SK-N-MC (cell line): Measurements from ENCODE around the gene USP33.
A peak's percentile ranks its signal among the peaks of the same experiment; 100 is the strongest.
"Not testable (repeated sequence)": the region's sequence is repeated elsewhere in the genome, so short reads cannot be mapped to it uniquely, and the experiment has no call there.

Experiments
- DNase-seq: peaks from one replicate; pipeline ENCODE4 v3.0.0-alpha.2; 2011; ENCODE audit warnings: low read depth, low spot score
- H3K27ac ChIP-seq: fragments of 200-600 bp; sonication (generic); 2 replicates; pipeline ENCODE4 v1.5.1; 2016; ENCODE audit warnings: mixed run types
- H3K36me3 ChIP-seq: fragments of 200-600 bp; sonication (generic); 2 replicates; pipeline ENCODE4 v1.6.1; 2017; ENCODE audit warnings: antibody characterized with exemption, low read length, mixed read lengths; ENCODE audit not compliant: insufficient read depth
- H3K4me3 ChIP-seq: fragments of 200-600 bp; sonication (generic); 2 replicates; pipeline ENCODE4 v1.5.1; 2016
- H3K9ac ChIP-seq: fragments of 200-600 bp; sonication (generic); 2 replicates; pipeline ENCODE4 v1.8.0; 2017; ENCODE audit warnings: mixed run types, mixed read lengths; ENCODE audit not compliant: insufficient read length
- H3K9me3 ChIP-seq: fragments of 200-600 bp; sonication (generic); 2 replicates; pipeline ENCODE4 v1.6.1; 2017; ENCODE audit warnings: low read depth, mild to moderate bottlenecking, antibody characterized with exemption, low read length, moderate library complexity, mixed read lengths
- EZH2 ChIP-seq: fragments of 200-600 bp; sonication (generic); IDR thresholded peaks from one replicate; pipeline ENCODE4 v1.6.1; 2017; ENCODE audit warnings: antibody characterized with exemption
- FOXP2 ChIP-seq: optimal IDR thresholded peaks from 2 replicates; pipeline ENCODE3; 2011; ENCODE audit warnings: mild to moderate bottlenecking, moderate library complexity; ENCODE audit not compliant: insufficient read depth; ENCODE audit errors: extremely low read length, control extremely low read depth
- POLR2AphosphoS5 ChIP-seq: IDR thresholded peaks from 2 replicates; pipeline ENCODE4 v1.6.1; 2012; ENCODE audit warnings: mild to moderate bottlenecking, low read depth, low read length, borderline replicate concordance

USP33 gene

DNA sequence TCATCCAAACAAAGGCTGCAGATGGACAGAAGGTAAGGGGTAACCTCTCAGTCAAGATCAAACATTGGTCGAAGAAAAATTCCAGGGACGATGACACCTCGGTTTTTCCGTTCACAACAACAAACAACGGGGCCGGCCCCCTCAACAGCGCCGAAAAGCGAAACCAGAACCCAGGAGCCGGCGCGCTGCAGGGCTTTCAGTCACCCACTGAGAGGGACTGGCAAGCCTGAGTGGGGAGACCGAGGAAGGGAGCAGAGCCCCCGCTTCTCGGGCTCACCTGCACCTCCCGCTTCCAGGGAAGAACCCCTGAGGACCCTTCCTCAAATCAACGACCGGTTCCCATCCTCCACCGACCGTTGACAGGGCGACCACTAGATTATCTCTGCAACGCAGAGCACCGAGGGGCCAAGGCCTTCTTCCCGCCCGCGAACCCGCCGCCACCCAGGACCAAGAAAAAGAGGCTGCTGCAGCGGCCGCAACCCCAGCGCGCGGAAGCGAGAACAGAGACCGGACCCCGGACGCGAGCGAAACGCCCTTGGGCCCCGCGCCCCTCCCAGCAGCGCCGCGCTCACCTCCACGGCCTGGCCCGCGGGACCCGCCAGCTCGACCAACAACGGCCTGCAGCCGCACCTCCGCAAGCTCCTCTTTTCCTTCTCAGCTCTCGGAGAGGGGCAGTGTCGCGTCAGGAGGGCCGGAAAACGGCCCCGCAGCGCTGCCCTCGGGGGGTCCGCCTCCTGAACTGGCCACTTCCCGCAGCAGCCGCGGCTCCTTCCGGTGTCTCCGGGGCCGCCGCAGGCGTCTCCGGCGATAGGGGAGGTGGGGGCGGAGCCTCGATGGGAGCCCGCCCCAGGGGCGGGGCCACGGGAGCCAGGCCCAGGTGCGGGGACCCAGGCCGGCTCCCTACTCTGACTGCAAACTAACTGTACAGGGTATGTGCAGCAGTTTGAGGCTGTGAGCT, at the start of gene USP33:
Gene USP33 (minus strand): TSS at position 782 of the 958 bp plus-strand sequence. CDS start 18,155 bp downstream, outside the sequence.
- H3K4me3 ChIP-seq = peak within 1 kb of the TSS; percentile 99
- H3K9ac ChIP-seq = peak within 1 kb of the TSS; percentile 82
- peak within 1 kb of the TSS; percentile 87 for H3K27ac ChIP-seq
- H3K36me3 ChIP-seq = no peaks in the 10 kb centered on the region
- no peaks in the 10 kb centered on the region for H3K9me3 ChIP-seq
- TF ChIP-seq EZH2 (no peak), POLR2AphosphoS5 (peak; percentile 79), FOXP2 (no peak)
- no peak for DNase-seq

DNA sequence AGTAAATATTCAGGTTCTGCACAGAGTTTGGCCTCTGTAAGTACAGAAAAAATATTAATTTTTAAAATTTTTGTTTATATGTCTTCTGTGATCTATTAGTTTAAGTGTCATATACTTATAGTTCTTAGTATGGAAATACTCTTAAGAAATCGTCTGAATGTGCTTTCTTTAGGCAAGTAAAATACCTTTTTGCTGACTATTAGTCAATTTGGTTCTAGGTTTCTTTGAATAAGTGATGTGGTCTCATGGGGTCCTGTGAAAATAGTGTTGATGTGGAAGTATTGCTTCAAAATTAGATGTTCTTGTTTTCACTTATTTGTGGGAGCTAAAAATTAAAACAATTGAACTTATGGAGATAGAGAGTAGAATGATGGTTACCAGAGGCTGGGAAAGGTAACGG, 43.7 kb upstream of the USP33 start:
- Histone ChIP-seq H3K9ac (no peak overlapping the region), H3K36me3 (peaks cover 26% of the 10 kb centered on the region), H3K4me3 (no peak overlapping the region), H3K27ac (no peak overlapping the region), H3K9me3 (no peaks in the 10 kb centered on the region)
- no peak for DNase-seq
- TF ChIP-seq FOXP2 = no peak
- TF ChIP-seq EZH2 = no peak

DNA sequence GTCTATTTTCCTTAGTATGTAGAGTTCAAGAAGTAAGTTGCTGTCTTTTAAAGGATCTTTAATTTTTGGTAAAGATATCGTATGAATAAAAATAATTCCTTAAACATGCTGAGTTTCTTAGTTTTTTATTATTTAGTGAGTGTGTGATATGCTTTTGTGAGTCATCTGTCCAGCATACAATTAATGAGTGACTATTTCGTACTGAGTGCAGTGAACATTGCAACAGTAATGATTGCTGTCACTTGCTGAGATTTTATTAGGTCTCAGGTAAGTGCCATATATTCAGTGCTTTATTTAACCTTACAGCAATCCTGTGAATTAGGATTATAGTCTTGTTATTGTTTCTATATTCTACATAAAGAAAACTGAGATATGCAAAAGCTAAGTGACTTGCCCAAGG, 42.4 kb upstream of the USP33 start:
- H3K4me3 ChIP-seq = no peak overlapping the region
- TF ChIP-seq EZH2 = no peak
- no peak for TF ChIP-seq POLR2AphosphoS5
- TF ChIP-seq FOXP2 = no peak
- H3K27ac ChIP-seq = no peak overlapping the region
- DNase-seq = no peak
- no peak overlapping the region for H3K9ac ChIP-seq
- no peaks in the 10 kb centered on the region for H3K9me3 ChIP-seq
- H3K36me3 ChIP-seq = peaks cover 18% of the 10 kb centered on the region

DNA sequence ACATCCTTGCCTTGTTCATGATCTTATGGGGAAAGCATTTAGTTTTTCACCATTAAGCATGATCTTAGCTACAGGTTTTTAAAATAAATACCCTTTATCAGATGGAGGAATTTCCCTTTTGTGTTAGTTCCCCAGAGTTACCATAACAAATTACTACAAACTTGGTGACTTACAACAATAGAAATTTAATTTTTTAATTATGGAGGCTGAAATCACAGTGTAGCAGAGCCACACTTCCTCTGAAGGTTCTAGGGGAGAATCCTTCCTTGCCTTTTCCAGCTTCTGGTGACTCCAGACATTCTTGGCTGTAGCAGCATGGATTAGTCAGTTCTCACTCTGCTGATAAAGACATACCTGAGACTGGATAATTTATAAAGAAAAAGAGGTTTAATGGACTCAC, 38.3 kb upstream of the USP33 start:
- no peak overlapping the region for H3K27ac ChIP-seq
- no peak for DNase-seq
- H3K9ac ChIP-seq = no peak overlapping the region
- H3K9me3 ChIP-seq = no peaks in the 10 kb centered on the region
- no peak for TF ChIP-seq POLR2AphosphoS5
- TF ChIP-seq EZH2 = no peak
- no peak for TF ChIP-seq FOXP2
- no peak overlapping the region for H3K4me3 ChIP-seq
- peaks cover 16% of the 10 kb centered on the region for H3K36me3 ChIP-seq

DNA sequence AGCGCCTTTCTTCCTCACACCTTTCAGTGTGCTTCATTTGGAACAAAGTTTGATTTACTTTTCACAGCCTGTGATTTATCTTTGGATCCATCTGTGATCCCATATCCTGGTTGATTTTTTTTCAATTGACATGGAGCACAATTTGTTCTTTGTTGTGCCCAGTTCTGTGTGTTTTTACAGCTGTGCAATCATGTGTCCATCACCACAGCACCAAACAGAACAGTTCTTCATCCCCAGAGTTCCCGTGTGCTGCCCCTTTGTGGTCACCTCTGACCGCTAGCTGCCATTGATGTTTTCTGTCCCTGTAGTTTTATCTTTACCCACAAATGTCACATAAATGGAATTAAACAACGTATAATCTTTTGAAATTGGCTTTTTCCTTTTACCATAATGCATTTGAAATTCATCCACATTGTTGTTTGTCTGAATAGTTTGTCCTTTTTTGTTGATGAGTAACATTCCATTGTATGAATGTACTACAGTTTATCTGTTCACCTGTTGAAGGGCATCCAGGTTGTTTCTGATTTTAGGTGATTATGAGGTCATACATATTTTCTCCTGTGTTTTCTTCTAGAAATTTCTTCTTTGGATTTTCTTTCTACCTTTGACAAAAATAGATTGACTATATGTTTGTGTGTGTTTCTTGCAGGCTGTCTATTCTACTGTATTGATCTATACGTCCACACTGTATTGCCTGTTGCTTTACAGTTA, 37.2 kb upstream of the USP33 start:
- no peaks in the 10 kb centered on the region for H3K9me3 ChIP-seq
- H3K9ac ChIP-seq = no peak overlapping the region
- DNase-seq = no peak
- TF ChIP-seq POLR2AphosphoS5 (no peak), EZH2 (no peak), FOXP2 (no peak)
- H3K4me3 ChIP-seq = no peak overlapping the region
- no peak overlapping the region for H3K27ac ChIP-seq
- H3K36me3 ChIP-seq = peaks cover 8% of the 10 kb centered on the region

DNA sequence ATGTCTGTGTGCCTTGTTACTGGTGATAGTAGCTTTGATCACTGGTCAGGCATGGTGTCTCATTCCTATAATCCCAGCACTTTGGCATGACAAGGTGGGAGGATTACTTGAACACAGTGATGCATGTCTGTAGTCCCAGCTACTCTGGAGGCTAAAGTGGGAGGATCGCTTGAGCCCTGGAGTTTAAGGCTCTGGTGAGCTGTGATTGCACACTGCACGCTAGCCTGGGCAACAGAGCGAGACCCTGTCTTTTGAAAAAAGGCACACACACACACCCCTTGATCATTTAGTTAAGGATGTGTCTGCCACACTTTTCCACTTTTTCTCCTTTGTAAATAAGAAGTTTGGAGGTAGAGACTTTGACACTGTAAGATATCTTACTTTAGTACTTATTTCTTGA, 34.9 kb upstream of the USP33 start:
- DNase-seq = no peak
- TF ChIP-seq POLR2AphosphoS5 (no peak), EZH2 (no peak)
- H3K27ac ChIP-seq = no peak overlapping the region
- no peaks in the 10 kb centered on the region for H3K9me3 ChIP-seq
- H3K4me3 ChIP-seq = no peak overlapping the region
- H3K9ac ChIP-seq = no peak overlapping the region
- H3K36me3 ChIP-seq = peaks cover 9% of the 10 kb centered on the region

DNA sequence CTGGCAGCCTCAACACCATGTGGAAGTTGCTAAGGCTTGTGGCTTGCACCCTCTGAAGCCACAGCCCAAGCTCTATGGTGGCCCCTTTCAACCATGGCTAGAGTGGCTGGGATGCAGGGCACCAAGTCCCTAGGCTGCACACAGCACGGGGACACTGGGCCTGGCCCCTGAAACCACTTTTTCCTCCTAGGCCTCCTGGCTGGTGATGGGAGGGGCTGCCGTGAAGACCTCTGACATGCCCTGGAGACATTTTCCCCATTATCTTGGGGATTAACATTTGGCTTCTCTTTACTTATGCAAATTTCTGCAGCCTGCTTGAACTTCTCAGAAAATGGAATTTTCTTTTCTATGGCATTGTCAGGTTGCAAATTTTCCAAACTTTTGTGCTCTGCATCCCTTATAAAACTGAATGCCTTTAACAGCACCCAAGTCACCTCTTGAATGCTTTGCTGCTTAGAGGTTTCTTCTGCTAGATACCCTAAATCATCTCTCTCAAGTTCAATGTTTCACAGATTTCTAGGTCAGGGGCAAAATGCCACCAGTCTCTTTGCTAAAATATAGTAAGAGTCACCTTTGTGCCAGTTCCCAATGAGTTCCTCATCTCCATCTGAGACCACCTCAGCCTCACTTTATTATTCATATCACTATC, 26.6 kb upstream of the USP33 start:
- DNase-seq, H3K4me3 ChIP-seq, H3K27ac ChIP-seq, H3K9ac ChIP-seq, H3K9me3 ChIP-seq: not testable (repeated sequence)
- peaks cover 50% of the 10 kb centered on the region for H3K36me3 ChIP-seq

DNA sequence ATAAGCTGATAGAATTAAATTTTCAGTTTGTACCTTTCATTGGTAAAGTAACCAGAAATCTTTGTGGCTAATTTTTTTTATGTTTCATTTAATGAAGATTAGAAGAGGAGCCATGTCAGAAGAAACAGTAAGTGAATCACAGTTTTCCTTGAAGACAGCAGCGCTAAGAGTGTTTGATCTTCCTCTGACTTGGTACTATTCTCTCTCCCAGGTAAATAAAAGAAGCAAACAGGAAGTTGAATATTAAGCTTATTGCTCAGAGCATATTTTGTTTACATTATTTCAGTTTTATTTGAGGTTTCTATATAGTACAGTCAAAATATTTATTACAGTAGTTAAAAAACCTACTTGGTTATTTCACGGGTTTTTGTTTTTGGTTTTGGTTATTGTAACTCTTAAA, 23.5 kb upstream of the USP33 start:
- Histone ChIP-seq H3K27ac (0 out of 2 replicates have a peak overlapping the region, but pooled peaks have one; percentile 42), H3K9ac (no peak overlapping the region), H3K9me3 (no peaks in the 10 kb centered on the region), H3K36me3 (peaks cover 37% of the 10 kb centered on the region), H3K4me3 (no peak overlapping the region)
- TF ChIP-seq FOXP2 (no peak), POLR2AphosphoS5 (no peak), EZH2 (no peak)
- no peak for DNase-seq
